GM23248 (cell line): ENCODE data around the gene COL10A1.

Source experiments
- EZH2 ChIP-seq: fragments of 200-600 bp; sonication (generic); IDR thresholded peaks from 2 replicates; pipeline ENCODE4 v1.6.1; 2018; ENCODE audit warnings: antibody characterized with exemption, mild to moderate bottlenecking; ENCODE audit not compliant: insufficient read depth, poor library complexity, severe bottlenecking
- EZH2phosphoT487 ChIP-seq: fragments of 200-600 bp; sonication (generic); IDR thresholded peaks from 2 replicates; pipeline ENCODE4 v1.6.1; 2018; ENCODE audit warnings: antibody characterized with exemption, moderate library complexity, mild to moderate bottlenecking, low read depth; ENCODE audit not compliant: insufficient read depth

GRCh38 chr6:116099036-116099435 lies 26.9 kb downstream of the COL10A1 start:
- no peak for TF ChIP-seq EZH2
- TF ChIP-seq EZH2phosphoT487 = no peak
